ENCODE data around the gene E2F1.
"Not testable (repeated sequence)": the region's sequence is repeated elsewhere in the genome, so short reads cannot be mapped to it uniquely, and the experiment has no call there.

The E2F1 gene

DNA sequence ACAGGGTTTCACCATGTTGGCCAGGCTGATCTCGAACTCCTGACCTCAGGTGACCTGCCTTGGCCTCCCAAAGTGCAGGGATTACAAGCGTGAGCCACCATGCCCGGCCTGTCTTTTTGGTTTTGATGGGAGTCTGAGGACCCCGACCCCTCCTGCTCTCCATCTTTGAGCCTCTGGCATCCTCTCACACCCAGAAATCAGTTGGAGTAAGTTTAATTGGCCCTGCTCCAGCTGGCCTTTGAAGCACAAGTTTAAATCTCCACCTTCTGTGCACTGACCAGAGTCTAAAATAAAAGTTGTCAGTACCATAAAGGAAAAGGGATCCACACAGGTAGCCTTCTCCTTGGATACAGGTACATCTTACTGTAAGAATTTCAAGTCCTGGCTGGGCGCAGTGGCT lies 40.0 kb downstream of the E2F1 start:
- H3K4me3 ChIP-seq (ENCODE audit: low read depth, low read length): no peak overlapping the region

DNA sequence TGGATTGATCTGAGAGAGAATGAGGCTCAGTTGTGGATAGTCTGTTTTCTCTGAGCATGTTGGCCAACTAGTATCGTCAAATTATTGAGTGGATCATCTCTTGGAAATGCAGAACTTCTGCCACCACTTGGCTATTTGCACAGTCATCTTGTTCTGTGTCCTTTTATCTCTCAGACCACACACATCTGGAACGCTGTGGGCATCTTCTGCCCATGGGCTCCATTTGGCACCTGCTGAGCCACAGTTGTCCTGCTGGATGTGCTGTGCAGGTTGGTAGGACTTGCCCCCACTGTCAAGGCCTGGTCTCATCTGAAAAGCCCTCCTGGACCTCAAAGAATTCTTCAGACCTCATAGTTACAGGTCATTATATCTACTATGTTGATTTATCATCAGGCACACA lies 40.8 kb downstream of the E2F1 start:
- no peak overlapping the region for H3K4me3 ChIP-seq (ENCODE audit: low read depth, low read length)

DNA sequence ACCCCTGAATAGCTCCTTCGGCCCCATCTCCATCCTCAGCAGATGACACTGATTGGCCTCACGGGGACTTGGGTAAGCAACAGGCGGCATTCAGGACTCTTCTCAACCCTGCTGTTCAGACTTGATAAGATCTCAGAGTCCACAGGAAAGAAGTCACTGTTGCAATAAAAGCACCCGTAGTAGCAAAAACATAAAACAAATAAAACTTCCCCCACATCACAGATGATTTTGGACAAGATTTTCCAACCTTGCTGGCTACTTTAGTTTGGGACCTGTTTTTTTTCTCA lies 41.2 kb downstream of the E2F1 start:
- H3K4me3 ChIP-seq (ENCODE audit: low read depth, low read length): no peak overlapping the region

DNA sequence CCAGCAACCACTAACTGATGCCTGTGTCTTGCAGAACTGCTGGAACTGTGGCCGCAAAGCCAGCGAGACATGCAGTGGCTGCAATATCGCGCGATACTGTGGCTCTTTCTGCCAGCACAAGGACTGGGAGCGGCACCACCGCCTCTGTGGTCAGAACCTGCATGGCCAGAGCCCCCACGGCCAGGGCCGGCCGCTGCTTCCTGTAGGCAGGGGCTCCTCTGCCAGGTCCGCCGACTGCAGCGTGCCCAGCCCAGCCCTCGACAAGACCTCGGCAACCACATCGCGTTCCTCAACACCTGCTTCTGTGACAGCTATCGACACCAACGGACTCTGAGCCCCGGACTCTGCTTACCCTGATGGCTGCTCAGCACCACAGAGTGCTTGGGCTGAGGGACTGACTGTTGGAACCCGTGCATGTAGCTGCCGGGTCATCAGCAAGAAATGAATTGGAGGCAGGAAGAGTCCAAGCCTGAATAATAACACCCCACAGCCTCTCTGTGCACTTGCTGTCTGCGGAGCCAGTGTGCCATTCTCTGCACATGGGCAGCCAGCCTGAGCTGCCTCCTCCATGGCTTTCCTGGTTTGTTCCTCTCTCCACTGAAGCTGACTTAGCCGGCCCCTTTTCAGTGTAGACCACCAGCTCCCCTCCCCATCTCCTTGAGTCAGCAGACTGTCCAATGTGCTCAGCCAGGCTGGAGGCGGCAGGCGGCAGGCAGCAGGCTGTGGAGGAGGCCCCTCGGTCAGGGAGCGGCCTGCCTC lies 41.7 kb downstream of the E2F1 start:
- no peak overlapping the region for H3K4me3 ChIP-seq (ENCODE audit: low read depth, low read length)

DNA sequence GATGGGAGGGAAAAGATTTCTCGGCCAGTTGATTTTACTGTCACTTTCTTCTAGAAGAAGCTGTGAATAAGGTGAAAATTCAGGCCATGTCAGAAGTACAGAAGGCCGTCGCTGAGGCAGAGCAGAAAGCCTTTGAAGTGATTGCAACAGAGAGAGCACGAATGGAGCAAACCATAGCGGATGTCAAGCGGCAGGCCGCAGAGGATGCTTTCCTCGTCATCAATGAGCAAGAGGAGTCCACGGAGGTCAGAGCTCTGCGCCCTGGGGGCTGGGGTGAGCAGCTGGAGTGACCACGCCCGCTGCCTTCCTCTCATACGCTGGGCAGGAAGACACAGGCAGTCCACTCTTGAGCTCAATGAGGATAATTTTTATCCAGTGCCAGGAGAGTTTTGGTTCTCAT lies 45.9 kb downstream of the E2F1 start:
- H3K4me3 ChIP-seq (ENCODE audit: low read depth, low read length): no peak overlapping the region

DNA sequence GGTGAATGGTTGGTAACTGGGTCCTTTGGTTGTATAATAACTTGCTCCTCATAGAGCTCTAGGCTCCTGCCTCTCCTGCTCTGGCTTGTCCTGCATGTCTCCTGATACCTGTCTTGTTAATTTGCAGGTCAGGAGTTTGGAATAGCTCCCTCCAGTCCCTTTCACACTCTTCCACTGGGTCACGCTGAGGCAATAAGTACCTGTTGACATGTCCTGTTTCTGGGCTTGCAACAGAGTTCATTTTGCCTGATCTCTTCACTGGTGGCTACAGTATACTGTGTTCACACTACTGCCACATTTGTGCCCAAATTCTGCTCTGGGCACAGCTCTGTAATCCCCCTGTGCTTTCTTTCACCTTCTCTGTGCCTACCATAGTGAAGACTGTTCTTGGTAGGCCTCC lies 49.4 kb downstream of the E2F1 start:
- H3K4me3 ChIP-seq (ENCODE audit: low read depth, low read length): no peak overlapping the region

DNA sequence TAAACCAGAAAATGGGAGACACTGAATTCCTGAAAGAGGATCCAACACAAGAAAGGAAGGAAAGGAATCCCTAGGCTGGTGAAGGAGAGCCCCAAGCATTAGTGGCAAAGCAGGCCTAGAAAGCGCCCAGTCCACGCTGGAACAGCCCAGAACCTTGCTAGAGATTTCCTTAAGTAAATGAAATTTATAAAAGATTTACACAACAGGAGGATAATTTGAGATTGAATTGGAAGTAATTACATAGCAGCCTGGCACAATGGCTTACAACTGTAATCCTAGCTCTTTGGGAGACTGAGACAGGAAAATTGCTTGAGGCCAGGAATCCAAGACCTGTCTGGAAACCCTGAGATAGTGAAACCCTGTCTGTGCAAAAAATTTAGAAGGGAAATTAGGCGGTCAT lies 50.8 kb downstream of the E2F1 start:
- H3K4me3 ChIP-seq (ENCODE audit: low read depth, low read length): no peak overlapping the region

DNA sequence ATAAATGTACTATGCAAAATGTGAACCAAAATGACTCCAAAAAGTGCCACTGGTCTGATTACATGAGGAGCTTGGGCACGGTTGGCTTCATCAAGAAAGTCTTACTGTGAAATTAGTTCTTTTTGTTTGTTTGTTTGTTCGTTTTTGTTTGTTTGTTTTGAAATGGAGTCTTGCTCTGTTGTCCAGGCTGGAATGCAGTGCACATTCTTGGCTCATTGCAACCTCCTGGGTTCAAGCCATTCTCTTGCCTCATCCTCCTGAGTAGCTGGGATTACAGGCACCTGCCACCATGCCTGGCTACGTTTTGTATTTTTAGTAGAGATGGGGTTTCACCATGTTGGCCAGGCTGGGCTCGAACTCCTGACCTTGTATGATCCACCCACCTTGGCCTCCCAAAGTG lies 54.3 kb downstream of the E2F1 start:
- H3K4me3 ChIP-seq (ENCODE audit: low read depth, low read length): not testable (repeated sequence)

DNA sequence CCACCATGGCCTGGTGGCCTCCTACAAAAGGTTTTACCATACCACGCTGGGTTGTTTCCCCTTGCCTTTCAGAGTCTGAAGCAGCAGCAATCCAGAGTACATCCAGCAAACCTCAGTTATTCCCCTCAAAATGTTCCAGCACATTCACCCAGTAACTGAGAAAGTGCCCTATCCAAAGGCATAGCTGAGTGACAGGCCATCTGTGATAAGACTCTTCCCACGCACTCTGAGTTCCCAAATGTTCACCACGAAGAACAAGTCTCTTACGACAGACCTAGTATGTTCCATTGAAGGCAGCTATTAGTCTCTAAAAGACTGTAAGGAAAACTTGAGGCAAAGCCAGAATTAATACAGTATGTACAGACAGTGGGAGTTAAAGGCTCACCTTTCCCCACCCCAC lies 55.7 kb downstream of the E2F1 start:
- H3K4me3 ChIP-seq (ENCODE audit: low read depth, low read length): no peak overlapping the region

DNA sequence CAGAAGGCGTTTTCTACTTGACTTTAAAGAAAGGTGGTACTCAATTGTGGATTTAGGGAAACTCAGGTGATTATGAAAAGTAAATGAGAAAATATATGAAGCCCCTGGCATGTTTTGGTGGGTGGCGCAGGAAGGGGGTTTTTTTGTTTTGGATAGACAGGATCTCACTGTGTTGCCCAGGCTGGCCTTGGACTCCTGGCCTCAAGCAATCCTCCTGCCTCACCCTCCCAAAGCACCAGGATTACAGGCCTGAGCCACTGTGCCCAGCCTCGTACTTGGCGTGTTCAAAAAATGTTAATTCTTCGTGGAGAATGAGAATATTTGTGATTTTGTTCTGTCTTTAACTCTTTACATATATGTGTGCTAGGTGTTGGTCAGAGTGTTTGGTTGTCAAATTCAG lies 56.2 kb downstream of the E2F1 start:
- H3K4me3 ChIP-seq (ENCODE audit: low read depth, low read length): no peak overlapping the region

DNA sequence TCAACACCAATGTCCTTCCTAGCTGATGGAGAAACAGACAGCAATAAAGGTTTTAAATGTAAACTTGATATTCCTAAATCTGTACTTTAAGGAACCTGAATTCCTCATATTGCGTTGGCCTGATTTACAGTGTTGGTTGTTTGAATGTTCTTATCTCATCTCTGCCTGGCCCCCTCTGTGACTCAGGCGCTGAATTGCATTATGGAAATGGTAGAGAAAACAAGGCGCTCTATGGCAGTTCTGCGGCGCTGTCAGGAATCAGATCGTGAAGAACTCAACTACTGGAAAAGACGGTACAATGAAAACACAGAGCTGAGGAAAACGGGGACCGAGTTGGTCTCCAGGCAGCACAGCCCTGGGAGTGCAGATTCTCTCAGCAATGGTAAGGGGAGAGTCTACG lies 56.7 kb downstream of the E2F1 start:
- no peak overlapping the region for H3K4me3 ChIP-seq (ENCODE audit: low read depth, low read length)

DNA sequence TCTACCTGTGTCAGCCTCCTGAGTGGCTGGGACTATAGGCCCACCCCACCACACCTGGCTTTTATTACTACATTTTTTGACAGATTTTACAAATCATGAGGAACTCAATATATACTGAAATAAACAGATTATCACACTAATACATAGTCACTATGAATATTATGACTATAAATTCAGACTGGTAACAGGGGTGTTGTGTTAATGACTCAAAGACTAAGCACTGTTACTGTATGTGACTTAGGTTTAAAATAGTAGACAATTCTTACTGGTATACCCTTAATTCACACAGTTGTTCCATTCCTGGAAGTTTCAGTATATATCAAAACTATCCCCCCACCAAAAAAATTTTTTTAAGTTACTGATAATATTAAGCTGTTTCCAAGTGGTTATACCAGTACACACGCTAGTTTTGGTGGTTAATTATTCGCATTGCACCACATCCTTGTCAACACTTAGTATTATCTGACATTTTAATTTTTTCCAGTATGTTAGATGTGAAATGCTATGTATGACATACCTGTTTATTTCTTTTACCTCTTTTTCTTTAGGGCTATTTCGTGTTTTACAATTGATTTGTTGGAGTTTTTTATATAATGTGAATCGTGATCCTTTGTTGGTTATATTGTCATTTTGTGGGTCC lies 58.5 kb downstream of the E2F1 start:
- no peak overlapping the region for H3K4me3 ChIP-seq (ENCODE audit: low read depth, low read length)

DNA sequence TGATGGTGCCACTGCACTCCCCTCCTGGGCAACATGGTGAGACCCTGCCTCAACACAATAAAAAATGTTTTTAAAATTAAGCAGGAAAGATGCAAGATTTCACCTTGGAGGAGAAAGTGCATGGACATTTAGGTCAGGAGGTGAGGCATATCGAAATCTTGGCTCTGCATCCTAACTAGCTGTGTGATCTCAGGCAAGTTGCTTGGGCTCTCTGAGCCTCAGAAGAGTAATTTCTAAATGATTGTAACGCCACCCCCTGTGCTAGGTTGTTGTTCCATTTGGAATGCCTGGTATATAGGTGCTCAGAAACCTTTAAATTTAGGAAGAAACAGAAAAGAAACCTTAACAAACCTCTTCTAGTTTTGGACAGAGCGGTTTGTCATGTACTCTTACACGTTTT lies 60.0 kb downstream of the E2F1 start:
- no peak overlapping the region for H3K4me3 ChIP-seq (ENCODE audit: low read depth, low read length)

Measured in iPS-11a (cell line).